Ovary (tissue), 3 donors: ENCODE data around the gene GATB.

ENCODE experiments used
- CTCF ChIP-seq, 3 donors: fragments of 450-650 bp in 2 of 3; fragments of 200-600 bp in 1 of 3; IDR thresholded peaks; one replicate each; pipeline versions ENCODE4 v1.5.1 to v1.8.0; 2016 to 2022; ENCODE audit warnings: antibody characterized with exemption in 3 of 3, mild to moderate bottlenecking in 1 of 3
- EP300 ChIP-seq: sonication (generic); formaldehyde crosslinking; IDR thresholded peaks from one replicate; pipeline ENCODE4 v1.6.1; 2017; ENCODE audit warnings: antibody characterized with exemption
- POLR2A ChIP-seq: fragments of 450-650 bp; IDR thresholded peaks from one replicate; pipeline ENCODE4 v1.6.1; 2017; ENCODE audit warnings: antibody characterized with exemption, mild to moderate bottlenecking, moderate library complexity
- donor health status: DM: no; HTN: no; CAD: no.

- no peak for TF ChIP-seq CTCF (IDR thresholded peaks at IDR 0.05)
- TF ChIP-seq POLR2A, result no peak
- no peak for TF ChIP-seq EP300
These were observed 81.6 kb downstream of the GATB start for GRCh38 chr4:151679231-151679630.
